D341Med (cell line): Measurements from ENCODE around the gene PDIA6.
"Not testable (repeated sequence)": the region's sequence is repeated elsewhere in the genome, so short reads cannot be mapped to it uniquely, and the experiment has no call there.

Experiments
- DNase-seq: peaks from one replicate; pipeline ENCODE4 v3.0.0; 2012; ENCODE audit warnings: low spot score

PDIA6 gene

DNA sequence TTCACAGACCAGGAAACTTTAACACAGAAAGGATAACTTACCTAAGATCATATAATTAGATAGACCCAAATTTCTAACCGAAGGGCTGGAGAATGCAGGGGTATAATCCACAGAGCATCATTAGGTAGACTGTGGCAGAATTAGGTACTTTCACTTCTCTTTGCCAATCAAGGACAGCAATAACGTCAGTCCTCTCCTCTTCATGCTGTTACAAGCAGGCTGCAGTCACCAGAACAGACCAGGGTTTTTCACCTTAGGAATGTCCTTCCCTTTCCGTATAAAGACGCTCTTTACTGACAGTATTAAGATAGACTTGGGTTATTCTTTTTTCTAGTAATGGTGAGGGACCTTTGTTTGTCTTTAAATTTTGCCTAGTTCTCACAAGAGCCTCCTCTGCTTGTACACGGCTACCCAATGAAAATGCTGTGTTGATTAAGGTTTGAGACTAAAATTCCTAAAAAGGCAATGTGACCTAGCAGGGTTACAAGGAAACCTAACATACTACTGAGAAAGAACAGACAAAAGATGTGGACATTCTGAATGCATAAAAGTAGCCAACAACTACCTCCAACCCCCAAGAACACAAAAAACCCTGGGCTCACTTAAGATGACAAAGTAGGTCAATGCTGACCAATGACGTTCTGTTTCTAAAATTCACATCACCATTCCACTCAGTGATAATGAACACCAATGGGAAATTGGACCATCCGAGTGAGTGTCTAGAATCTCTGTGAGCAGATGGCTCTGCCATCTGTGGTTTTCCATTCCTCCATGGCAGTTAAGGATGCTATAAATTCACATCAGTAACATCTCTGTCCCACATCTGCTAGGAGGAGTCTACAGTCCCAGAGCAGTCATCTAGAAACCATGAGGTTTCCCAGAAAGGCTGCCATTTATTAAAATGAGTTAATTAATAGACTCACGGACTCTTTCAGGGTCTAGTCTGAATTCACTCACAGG lies 2.1 kb downstream of the PDIA6 start:
- no peak for DNase-seq

DNA sequence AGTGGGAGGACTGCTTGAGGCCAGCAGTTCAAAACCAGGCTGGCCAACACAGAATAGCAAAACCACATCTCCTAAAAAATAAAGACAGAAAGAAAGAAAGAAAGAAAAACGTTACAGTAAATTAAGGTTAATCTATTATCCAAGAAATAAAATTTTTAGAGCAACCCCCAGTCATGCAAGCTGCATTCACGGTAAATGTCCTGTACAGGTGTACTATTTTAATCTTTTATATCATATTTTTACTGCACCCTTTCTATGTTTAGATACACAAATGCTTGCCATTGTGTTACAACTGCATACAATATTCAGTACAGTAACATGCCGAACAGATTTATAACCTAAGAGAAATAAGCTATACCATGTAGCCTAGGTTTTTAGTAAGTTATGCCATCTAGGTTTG lies 6.0 kb downstream of the PDIA6 start:
- no peak for DNase-seq

DNA sequence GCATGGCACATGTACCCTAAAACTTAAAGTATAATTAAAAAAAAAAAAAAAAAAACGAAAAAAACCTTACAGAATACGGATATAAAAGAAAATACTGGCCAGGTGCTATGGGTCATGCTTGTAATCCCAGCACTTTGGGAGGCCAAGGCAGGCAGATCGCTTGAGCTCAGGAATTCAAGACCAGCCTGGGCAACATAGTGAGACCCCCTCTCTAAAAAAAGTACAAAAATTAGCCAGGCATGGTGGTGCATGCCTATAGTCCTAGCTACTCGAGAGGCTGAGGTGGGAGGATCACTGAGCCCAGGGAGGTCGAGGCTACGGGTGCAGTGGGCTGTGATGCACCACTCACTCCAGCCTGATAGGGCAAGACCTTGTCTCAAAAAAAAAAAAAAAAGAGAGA lies 6.6 kb downstream of the PDIA6 start:
- DNase-seq = not testable (repeated sequence)

DNA sequence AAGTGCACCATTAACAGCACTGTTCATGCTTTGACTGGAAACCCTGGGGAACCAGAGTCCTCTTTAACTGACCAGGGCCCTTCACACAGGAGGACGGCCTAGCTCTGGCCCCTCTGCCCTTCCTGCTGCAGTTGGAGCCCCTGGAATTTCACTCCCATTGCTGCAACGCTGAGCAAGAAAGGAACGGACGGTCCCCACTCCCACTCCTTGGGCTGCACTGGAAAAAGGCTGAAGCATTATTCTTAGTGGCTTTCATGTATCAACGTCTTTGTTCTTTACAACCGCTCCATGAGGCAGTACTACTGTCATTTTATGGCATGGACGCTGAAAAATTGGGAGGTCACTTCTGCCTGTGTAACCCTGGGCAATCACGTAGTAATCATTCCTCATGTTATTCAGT lies 9.9 kb downstream of the PDIA6 start:
- DNase-seq = no peak

DNA sequence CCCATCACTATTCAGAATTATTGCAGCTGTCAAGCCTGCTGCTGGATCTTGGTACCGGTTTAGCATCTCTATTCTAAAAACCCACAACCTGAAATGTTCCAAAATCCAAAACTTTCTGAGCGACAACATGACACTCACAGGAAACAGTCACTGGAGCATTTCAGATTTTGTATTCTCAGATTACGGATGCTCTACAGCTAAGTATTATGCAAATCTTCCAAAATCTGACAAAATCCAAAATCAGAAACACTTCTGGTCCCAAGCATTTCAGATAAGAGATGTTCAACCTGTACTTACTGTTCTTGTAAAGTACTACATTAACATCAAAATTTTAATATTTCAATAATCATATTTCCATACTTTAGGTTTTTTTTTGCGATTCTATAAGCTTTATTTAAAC lies 12.4 kb downstream of the PDIA6 start:
- DNase-seq = no peak

DNA sequence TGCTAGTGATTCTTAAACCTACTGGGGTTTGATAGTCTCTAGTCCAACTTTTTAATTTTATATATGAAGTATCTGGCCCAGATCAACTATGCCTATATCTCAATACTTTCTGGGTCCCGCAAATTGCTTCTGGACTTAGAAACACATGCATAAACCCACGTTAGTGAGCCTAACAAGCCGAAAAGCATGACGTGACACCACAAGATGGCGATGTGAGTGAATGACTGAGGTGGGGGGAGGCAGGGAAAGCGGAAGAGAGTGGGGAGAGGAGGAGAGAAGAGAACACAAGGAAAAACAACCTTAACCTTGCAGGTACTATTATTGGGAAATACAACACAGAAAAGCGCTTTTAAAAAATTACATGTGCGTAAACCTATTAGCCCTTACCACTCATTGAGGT lies 13.8 kb downstream of the PDIA6 start:
- DNase-seq = no peak

DNA sequence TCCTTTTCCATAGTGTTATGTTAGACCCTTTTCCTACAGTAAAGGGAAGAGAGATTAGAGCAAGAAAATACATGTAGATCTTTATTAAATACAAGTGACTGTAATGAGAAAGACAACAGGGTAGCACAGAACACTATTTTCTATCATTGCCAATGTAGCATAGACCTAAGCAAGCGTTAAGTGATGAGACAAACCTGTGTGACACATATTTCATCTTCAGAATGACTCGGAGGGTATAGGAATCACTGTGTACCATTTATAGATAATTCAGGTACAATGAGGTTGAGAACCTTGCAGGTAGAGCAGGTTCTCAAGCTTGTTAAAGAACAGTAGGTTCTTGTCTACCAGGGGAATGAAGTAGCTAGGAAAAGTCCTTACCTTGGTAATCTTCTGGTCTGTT lies 15.9 kb downstream of the PDIA6 start:
- DNase-seq = no peak

DNA sequence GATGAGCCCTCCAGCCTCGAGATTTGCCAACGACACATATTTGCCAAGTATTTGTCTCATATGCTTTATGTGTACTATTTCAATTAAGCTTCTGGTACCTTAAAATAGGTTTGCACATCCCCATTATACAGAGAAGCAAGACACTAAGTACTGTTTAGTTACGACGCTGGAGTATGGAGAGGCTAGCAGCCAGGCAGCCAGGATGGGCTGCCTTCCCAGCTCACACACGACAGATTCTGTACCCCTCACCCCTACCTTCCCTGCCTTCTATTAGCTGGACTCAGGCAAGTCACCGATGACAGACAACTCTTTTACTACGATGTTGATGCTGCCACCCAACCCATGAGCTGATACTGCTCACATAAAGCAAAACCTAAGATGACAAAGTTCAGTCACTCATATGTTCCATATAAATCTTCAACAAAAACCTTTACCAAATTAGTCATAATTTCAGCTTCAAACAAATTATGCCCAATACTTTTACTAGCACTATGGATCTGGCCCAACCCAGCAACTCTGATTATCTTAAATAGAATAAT lies 17.0 kb downstream of the PDIA6 start:
- DNase-seq = no peak

DNA sequence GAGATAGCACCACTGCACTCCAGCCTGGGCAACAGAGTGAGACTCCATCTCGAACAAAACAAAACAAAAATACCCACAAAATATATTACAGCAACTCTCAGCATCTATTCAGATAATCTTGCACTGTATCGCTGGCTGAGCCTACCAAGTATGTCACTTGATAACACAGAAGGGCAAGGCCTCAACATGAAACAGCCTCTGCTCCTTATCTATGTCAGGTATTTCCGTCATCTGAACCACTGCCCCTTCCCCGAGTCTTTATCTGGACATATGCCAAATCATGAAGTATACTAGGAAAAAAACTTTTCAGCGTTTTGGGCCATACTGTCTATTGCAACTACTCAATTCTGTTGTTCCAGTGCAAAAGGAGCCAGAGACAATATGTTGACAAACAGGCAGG lies 17.7 kb downstream of the PDIA6 start:
- no peak for DNase-seq

DNA sequence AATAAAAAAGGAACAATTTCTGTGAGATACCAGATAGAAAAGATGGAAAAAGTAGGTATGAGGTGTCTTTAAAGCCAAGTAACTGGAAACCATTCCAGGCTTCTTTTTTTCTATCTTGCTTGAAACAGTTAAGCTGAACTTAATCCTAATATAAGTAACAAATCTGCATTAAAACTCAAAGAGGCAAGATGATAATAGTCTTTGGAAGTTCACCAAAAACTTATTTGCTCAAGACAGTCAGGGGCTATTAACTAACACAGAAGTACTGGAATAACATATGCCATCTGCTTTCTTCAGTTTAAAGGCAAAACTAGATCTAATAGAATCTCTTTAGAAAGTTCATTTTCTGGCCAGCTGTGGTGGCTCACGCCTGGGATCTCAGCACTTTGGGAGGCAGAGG lies 18.8 kb downstream of the PDIA6 start:
- DNase-seq = no peak

DNA sequence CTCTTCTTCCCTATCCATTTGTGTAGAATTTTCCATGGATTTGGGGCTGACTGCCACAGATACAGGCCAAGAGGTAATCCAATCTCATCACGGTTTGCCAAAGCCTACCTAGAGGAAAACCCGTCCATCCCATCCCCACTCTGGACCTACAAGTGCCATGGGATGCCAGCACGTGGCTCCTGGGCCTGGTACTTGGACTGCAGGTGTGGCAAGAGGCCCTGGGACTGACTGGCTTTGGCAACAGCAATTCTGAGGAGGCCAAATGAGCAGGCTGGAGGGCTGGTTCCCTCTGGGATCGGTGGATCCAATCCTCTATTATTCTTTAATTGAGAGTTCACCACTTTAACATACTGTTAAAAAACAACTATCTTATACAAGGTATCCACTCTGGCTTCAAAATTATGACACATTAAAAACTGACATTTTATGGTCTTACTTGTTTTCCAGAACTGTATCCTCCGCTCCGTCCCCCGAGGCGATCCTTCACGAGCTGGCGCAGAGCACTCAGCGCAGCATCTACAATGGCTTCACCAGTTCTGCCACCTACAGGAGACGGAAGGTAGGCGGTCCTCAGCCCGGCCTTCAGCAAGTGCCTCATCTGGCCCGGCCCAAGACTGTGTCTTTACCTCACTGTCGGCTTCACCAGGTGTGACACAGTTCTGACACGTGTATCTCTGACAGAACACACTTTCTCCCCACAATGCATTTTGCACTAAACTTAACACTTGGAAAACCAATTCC lies 19.8 kb downstream of the PDIA6 start:
- no peak for DNase-seq

DNA sequence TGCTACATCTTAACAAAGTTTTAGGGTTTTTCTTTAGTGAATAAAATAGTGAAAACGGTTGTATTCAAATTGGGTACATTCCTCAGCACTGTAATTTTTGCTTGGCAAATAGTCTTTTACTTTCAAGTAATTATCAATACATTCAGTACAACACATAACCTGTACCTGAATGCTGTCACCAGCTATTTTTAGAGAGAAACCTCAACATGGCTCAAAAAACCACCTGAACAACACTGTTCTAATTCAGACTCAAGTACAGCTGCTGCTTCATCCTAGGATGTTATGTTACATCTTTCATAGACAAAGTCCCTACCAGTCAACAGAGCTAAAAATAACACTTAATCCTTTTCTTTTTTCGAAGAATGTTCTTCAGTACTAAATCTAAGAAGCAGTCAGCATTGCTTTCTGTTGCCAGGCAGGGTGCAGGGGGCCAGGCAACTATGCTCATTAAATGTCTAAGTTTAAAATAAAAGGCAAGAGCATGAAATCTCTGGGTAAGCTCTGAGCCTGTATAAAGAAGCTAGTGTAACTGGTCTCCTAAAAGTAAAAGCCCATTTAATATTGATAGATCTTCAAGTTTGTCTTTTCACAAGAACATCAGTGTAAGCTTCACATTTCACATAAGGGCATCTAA lies 20.5 kb downstream of the PDIA6 start:
- DNase-seq = no peak

DNA sequence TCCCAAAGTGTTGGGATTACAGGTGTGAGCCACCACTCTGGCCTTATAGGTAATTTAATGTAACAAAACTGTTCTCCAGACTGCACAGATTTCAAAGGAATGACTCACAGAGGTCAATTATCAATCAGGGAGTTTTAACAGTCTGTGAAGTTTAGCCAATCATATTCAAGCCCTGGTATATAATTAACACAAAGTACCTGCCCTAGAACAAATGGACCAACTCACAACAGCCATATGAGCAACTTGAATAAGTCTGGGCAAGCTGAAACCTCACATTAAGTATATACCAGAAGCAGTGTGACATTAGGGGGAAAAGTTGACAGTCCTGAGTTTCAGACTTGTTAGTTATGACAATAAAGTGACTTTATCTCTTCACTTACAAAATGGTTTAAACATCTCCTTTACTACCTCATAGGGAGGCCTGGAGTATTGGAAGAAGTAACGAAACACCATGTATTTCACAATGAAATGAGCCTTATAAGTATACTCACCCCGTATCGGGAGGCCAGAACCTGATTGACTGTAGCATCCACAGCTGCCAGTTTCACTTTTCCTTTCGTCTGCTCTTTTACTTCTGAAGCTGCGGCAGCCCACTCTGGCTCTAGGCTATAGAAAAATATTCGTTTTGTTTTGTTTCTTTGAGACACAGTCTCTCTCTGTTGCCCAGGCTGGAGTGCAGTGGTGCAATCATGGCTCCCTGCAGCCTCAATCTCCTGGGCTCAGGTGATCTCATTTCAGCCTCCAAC lies 22.2 kb downstream of the PDIA6 start:
- DNase-seq = no peak

DNA sequence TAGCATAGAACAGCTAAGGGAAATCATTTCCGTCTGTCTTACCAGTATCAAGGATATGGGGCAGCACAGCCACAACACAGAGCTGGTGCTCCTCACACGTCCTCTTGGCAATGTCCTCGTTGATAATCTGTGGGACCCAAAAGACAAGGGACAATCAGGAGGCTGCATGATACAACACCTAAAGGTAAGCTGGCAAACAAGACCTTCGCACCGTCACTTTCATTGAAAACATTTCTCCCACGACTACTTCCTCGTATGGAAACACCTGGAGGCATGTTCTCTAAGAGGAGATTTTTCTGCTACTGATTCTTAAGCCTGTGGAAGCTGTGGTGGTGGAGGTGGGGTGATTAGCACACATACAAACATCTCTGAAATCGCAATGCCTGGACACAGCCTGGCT lies 23.7 kb downstream of the PDIA6 start:
- no peak for DNase-seq

DNA sequence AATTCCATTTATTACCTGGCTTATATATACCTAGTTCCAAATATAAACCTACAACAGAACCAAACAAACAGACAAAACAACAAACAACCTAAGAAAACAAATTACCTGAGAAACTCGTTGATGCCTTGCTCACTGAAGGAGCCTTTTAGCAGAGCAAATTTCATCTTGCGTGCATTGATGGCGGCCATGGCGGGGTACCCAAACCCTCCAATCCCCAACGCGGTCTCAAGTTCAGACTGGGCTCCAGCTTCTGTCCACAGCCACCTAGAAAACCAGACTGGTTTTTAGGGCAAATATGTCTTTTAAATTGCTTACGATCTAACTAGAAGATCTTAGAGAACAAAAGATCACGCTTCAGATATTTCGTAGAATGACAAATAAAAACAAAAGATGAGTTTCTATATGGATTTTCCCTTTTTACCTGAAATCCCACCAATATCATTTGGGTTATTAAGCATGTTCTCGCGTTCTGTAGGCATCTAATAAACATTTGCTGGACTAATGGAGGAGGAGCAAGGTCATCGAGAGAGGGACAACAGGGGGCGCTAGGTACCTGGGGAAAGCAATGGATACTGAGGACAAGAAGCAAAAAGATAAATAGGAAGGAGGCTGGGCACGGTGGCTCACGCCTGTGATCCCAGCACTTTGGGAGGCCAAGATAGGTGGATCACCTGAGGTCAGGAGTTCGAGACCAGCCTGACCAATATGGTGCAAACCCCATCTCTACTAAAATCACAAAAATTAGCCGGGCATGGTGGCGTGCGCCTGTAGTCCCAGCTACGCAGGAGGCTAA lies 25.2 kb downstream of the PDIA6 start:
- DNase-seq = peak; percentile 35

DNA sequence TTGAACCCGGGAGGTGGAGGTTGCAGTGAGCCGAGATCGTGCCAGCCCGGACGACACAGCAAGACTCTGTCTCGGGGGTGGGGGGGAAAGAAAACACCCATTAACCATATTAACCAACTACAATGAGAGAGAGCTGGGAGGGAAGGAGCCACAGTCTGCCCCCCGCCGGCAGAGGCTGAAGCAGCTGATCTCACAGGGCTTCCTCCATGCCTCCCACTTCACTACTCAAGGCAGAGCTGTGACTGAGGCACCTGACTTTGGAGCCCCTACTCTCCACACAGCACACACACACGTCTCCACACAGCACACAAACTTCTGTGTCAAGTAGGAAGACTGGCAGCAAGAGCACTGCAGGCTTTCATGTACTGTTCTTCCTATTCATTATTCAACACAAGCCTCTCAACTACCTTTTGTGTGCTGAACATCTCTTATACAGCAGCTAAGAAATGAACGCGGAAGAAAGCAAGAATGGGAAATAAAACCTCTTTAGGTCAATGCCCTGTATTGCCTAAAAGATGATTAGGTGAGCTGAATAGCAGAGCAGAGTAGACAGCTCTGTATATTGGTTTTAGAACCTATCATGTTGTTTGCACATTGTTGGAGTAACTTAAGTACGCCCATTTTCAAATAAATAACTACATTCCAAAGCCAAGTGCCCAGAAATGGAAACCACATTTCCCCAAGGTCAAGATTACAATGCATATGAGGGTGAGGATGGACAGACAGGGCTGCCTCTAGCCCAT lies 26.2 kb downstream of the PDIA6 start:
- no peak for DNase-seq

DNA sequence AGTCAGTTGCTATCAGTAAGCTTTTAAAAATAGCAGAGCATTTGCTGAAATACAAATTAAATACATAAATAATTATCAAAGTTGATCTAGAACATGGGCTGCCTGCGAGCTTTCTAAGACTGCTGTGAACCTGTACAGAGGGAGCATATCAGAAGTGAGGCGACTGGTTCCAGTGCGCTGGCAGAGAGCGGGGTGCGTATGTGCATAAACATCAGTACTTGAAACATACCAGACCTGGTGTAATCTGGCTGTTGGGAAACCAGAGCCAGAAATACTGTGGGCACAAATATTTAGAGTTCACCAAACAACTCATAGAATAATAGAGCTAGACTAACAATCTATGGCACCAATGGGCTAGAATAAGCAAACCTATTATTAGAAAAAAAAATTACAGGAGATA lies 27.3 kb downstream of the PDIA6 start:
- DNase-seq = no peak

DNA sequence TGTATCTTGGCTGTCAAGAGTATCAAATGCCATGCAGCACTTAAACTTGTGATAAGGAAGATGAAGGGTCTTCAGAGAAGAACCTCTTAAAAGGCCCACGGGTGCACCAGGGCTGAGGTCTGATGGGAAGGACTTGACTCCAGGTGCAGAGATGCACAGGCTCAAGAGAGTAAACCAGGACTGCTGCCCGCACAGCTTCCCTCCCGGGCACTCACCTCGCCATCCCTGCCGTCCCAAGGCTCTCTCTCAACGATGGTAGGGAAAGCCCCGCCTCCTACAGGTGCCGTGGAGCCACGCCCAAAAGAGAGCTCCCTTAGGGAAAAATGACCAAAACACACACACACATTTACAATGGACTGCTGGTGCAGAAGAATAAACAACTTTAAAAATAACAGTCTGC lies 27.9 kb downstream of the PDIA6 start:
- no peak for DNase-seq

DNA sequence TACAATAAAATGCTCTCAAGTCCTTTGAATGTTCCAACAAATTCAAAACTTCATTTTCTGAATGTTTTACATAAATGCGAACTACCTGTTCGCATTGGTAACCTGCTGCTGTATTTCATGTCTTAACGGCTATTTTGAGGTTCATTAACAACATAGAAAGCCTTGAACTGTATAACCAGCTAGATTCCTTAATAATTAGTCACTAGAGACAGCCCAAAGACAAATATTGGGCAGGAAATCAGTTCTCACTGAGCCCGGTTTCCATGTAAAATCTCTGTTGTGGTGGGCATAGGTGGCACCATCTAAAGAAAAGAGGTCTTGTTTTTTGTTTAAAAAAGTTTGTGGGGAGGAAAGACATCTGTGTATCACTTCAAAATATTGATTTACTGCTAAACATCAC lies 29.2 kb downstream of the PDIA6 start:
- no peak for DNase-seq

DNA sequence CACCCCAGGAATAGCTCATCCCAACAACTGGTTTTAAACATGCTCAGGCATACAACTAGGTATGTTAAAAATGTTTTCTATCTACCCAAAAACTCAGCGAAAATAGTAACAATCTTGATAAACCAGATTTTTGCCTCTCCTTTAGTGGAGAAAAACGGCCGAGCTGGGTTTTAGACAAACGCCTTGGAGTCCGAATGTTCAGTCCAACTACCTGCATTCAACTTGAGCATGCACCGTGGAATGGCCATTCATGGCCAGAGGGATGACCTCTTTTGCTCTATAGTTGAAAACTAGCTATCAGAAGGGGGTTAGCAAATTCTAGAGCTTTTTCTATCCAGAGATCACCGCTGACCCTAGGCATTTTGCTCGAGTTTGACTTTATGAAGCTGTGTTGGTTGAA lies 30.8 kb downstream of the PDIA6 start:
- no peak for DNase-seq
